ENCODE measurements around the gene LYSMD1. TPM values are rescaled to one million over a fixed set of nuclear protein-coding genes. Genes with fewer than 3 reads are reported as not detected.
"Not testable (repeated sequence)": the region's sequence is repeated elsewhere in the genome, so short reads cannot be mapped to it uniquely, and the experiment has no call there.

Gene LYSMD1
- total RNA-seq, 1 experiment from 2014 or later, result 5.1 TPM

GRCh38 chr1:151192047-151192446, 26.3 kb upstream of the LYSMD1 start:
- ATAC-seq, result no peak
- Histone ChIP-seq H3K27ac (ENCODE audit: low read length) (no peak overlapping the region; the same call in 1 of the 2 replicates), H3K4me3 (ENCODE audit: low read depth in 2 of 2, low read length in 2 of 2) (no peak overlapping the region), H3K9me3 (ENCODE audit: control insufficient read depth, insufficient read depth, low read depth, low read length) (no peaks in the 10 kb centered on the region), H3K27me3 (ENCODE audit: control insufficient read depth, insufficient read depth, low read length) (no peaks in the 10 kb centered on the region), H3K4me1 (ENCODE audit: control insufficient read depth, insufficient read depth, low read length) (peaks cover 10% of the 10 kb centered on the region), H3K36me3 (ENCODE audit: control insufficient read depth, insufficient read depth, low read length) (no peaks in the 10 kb centered on the region; the same call in 1 of the 2 replicates)
- TF ChIP-seq TCF7L2 (IDR thresholded peaks at IDR 0.05; ENCODE audit: low read depth, low read length) (no peak), POLR2AphosphoS5 (IDR thresholded peaks at IDR 0.05; ENCODE audit: low read depth, low read length) (no peak), SIN3A (IDR thresholded peaks at IDR 0.05; ENCODE audit: borderline replicate concordance, insufficient read depth, low read depth, low read length) (no peak)
- TF ChIP-seq, protein P1, sequence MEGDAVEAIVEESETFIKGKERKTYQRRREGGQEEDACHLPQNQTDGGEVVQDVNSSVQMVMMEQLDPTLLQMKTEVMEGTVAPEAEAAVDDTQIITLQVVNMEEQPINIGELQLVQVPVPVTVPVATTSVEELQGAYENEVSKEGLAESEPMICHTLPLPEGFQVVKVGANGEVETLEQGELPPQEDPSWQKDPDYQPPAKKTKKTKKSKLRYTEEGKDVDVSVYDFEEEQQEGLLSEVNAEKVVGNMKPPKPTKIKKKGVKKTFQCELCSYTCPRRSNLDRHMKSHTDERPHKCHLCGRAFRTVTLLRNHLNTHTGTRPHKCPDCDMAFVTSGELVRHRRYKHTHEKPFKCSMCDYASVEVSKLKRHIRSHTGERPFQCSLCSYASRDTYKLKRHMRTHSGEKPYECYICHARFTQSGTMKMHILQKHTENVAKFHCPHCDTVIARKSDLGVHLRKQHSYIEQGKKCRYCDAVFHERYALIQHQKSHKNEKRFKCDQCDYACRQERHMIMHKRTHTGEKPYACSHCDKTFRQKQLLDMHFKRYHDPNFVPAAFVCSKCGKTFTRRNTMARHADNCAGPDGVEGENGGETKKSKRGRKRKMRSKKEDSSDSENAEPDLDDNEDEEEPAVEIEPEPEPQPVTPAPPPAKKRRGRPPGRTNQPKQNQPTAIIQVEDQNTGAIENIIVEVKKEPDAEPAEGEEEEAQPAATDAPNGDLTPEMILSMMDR (IDR thresholded peaks at IDR 0.05), result no peak
- TF ChIP-seq, protein P2, sequence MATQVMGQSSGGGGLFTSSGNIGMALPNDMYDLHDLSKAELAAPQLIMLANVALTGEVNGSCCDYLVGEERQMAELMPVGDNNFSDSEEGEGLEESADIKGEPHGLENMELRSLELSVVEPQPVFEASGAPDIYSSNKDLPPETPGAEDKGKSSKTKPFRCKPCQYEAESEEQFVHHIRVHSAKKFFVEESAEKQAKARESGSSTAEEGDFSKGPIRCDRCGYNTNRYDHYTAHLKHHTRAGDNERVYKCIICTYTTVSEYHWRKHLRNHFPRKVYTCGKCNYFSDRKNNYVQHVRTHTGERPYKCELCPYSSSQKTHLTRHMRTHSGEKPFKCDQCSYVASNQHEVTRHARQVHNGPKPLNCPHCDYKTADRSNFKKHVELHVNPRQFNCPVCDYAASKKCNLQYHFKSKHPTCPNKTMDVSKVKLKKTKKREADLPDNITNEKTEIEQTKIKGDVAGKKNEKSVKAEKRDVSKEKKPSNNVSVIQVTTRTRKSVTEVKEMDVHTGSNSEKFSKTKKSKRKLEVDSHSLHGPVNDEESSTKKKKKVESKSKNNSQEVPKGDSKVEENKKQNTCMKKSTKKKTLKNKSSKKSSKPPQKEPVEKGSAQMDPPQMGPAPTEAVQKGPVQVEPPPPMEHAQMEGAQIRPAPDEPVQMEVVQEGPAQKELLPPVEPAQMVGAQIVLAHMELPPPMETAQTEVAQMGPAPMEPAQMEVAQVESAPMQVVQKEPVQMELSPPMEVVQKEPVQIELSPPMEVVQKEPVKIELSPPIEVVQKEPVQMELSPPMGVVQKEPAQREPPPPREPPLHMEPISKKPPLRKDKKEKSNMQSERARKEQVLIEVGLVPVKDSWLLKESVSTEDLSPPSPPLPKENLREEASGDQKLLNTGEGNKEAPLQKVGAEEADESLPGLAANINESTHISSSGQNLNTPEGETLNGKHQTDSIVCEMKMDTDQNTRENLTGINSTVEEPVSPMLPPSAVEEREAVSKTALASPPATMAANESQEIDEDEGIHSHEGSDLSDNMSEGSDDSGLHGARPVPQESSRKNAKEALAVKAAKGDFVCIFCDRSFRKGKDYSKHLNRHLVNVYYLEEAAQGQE (IDR thresholded peaks at IDR 0.05; ENCODE audit: insufficient read depth in 1 of 2, low read depth in 2 of 2, low read length in 1 of 2), result no peak
- intact Hi-C loops (cut with micrococcal nuclease; ENCODE audit: unreplicated experiment) (no loop called here), in situ Hi-C loops (cut with HindIII; ENCODE audit: low pct_unique_long_range_greater_than_20kb, low sequenced_read_pairs) (no loop called here)
- BruUV-seq (replicated peaks), result no TSS peak
- ChIA-PET POLR2A (no interaction called here), CTCF (no interaction called here)
- DNase-seq (ENCODE audit: low read depth, low spot score), result no peak

DNA sequence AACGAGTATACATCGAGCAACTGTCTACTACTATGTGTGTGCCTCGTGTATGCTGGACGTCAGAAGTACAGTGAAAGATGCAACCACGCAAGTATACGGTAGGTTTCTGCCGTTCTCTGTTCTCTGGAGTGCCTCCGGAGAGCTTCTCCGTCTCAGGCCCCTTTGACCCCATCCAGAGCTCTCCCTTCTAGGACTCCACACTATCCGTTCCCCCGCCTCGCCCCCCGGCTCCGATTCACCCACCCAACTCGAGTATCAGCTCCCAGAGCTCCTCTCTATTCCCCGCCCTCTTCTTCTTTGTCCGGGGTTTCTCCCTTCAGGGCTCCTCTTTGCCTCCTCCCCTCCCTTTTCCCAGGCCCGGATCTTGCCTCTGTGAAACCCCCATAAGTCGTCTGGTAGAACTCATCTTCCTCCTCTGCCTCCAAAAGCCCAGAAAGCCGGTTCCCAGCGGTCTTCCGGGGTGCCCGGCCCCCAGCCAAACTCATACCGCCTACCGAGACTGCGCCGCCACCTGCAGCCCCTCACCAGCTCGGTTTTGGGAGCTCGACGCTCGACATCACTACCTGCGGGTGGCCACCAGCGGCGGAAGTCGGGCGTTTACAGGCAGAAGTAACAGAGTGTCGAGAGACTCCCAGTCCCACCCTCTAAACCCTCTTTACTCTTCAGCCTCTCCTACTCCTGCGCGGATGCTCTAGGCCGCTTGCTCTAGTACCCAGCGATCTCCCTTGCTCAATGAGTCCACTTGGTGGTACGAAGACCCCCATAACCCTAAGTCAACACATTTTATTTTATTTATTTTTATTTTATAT, 24.1 kb upstream of the LYSMD1 start, which contains the start of gene VPS72:
Gene VPS72 (minus strand): TSS at position 561 of the 809 bp plus-strand sequence. CDS start 76 bp downstream, at position 485.
- intact Hi-C loops (cut with micrococcal nuclease; ENCODE audit: unreplicated experiment), result no loop called here
- no TSS peak for BruUV-seq (replicated peaks)
- ATAC-seq, result peak; percentile 96

DNA sequence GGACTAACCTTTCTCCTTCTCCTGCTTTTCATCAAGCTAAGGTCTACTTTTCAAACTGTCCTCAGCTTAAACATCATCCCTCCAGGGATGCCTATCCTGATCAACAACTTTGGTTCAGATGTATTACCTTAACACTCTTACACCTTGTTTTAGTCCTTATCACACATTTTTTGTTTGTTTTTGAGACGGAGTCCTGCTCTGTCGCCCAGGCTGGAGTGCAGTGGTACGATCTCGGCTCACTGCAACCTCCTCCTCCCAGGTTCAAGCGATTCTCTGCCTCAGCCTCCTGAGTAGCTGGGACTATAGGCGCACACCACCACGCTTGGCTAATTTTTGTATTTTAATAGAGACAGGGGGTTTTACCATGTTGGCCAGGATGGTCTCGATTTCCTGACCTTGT, 23.0 kb upstream of the LYSMD1 start:
- BruUV-seq (replicated peaks); H3K27ac ChIP-seq (ENCODE audit: low read length); DNase-seq (ENCODE audit: low read depth, low spot score); POLR2A ChIA-PET; H3K4me1 ChIP-seq (ENCODE audit: control insufficient read depth, insufficient read depth, low read length); in situ Hi-C loops (cut with HindIII; ENCODE audit: low pct_unique_long_range_greater_than_20kb, low sequenced_read_pairs); ATAC-seq; H3K27me3 ChIP-seq (ENCODE audit: control insufficient read depth, insufficient read depth, low read length); H3K9me3 ChIP-seq (ENCODE audit: control insufficient read depth, insufficient read depth, low read depth, low read length); H3K36me3 ChIP-seq (ENCODE audit: control insufficient read depth, insufficient read depth, low read length); intact Hi-C loops (cut with micrococcal nuclease; ENCODE audit: unreplicated experiment): not testable (repeated sequence)
- H3K4me3 ChIP-seq (ENCODE audit: low read depth in 2 of 2, low read length in 2 of 2), result peak overlapping the region; percentile 73 to 80
- CTCF ChIA-PET, result interaction anchor here (0.7 kb wide), 1 partner anchor 8 kb away, joined by 10 read pairs; no protein-coding TSS in a partner anchor

More for the DNA sequence above, 24.1 kb upstream of the LYSMD1 start, which contains the start of gene VPS72:
- ChIA-PET POLR2A (interaction anchor here (0.6 to 1.1 kb wide), 7 partner anchors 14 to 76 kb away, joined by 3 to 6 read pairs (median 4); partner anchors contain the start of gene PSMD4), CTCF (interaction anchor here (0.6 to 0.8 kb wide), 3 partner anchors 72 to 108 kb away, joined by 4 to 7 read pairs (median 5); no protein-coding TSS in a partner anchor)
- Histone ChIP-seq H3K4me3 (ENCODE audit: low read depth in 2 of 2, low read length in 2 of 2) (peak within 1 kb of the TSS; percentile 73 to 80), H3K4me1 (ENCODE audit: control insufficient read depth, insufficient read depth, low read length) (peaks cover 10% of the 10 kb centered on the region), H3K27ac (ENCODE audit: low read length) (peak within 1 kb of the TSS; percentile 92), H3K9me3 (ENCODE audit: control insufficient read depth, insufficient read depth, low read depth, low read length) (no peaks in the 10 kb centered on the region), H3K36me3 (ENCODE audit: control insufficient read depth, insufficient read depth, low read length) (no peaks in the 10 kb centered on the region; the same call in 1 of the 2 replicates), H3K27me3 (ENCODE audit: control insufficient read depth, insufficient read depth, low read length) (no peaks in the 10 kb centered on the region)
- TF ChIP-seq, protein P1 (IDR thresholded peaks at IDR 0.05), result no peak
- TF ChIP-seq POLR2AphosphoS5 (IDR thresholded peaks at IDR 0.05; ENCODE audit: low read depth, low read length), result peak; percentile 97
- peak; percentile 92; the same call in 1 of the 2 replicates for TF ChIP-seq SIN3A (IDR thresholded peaks at IDR 0.05; ENCODE audit: borderline replicate concordance, insufficient read depth, low read depth, low read length)
- DNase-seq (ENCODE audit: low read depth, low spot score), result no peak
- in situ Hi-C loops (cut with HindIII; ENCODE audit: low pct_unique_long_range_greater_than_20kb, low sequenced_read_pairs), result no loop called here

Data from Panc1 (cell line).